NOMO-1 (cell line): ENCODE data around the gene SYK.

Source experiments
- DNase-seq, 2 experiments: peaks; one replicate each; lab custom pipeline; 2025; ENCODE audit not compliant: unreplicated experiment in 2 of 2; lab: John Stamatoyannopoulos, UW

Gene SYK

DNA sequence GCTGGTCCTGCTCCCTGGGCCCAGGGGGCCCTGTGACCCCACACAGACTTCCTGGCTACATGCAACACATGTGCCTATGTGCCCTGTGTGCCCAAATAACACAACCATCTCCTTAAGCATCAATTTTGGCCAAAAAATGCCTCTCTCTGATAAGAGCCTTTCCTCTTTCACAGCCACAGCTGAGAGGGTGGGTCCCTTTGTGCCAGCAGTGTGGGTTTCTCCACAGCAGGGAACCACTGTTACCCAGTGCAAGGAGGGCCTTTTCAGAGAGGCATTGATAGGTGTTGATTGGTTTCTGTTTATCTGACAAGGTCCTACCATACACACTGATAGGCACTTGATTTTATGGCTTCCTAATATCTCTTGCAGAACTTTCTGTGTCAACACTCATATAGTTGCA is 42.7 kb downstream of the SYK start:
- DNase-seq = no peak

DNA sequence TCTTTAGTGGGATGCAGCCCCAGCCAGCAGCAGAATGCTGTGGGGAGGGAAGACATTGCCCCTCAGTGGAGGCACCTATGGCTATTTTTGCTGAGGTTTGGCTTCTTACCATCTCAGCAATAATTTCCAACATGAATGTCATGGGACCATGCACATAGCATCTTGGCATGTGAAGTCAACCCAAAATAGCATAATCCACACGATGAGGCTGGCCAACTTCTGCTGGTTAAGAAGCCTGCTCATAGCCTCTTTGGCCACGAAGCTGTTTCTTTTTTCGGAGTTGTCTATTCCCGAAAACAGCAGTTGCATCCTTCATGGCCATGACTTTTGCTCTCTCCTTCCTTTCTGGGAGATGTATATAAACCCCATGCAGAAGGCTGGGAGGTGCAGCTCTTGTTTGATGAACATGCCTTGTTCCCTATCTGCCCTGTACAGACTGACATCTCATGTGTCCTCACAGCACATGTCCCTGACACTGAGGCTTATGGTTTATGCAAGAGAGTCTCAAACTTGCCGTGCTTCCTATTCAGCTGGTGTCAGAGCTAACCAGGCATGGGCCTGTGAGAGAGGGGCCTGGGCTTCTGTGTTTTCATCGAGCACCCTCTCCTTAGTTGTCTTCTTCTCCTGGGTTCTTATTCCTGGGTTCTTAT is 45.3 kb downstream of the SYK start:
- no peak for DNase-seq

DNA sequence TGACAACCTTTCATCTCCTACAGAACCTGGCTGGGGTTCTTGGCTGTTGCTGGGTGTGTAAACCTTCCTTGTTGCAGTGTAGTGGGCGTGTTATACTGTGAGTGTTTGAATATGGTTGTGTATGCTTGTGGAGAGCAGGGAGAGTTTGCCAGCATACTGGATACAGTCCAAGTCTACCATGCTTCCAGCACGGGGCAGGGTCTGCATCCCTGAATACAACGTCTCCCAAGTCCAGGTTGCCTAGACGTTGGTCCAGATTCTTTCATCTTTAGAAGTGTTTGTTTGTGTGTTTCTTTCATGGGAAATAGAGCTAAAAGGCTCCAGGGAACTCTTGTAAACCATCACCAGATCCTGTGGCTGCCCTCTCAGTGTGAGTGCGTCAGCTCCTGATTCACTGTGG is 46.4 kb downstream of the SYK start:
- DNase-seq = no peak

DNA sequence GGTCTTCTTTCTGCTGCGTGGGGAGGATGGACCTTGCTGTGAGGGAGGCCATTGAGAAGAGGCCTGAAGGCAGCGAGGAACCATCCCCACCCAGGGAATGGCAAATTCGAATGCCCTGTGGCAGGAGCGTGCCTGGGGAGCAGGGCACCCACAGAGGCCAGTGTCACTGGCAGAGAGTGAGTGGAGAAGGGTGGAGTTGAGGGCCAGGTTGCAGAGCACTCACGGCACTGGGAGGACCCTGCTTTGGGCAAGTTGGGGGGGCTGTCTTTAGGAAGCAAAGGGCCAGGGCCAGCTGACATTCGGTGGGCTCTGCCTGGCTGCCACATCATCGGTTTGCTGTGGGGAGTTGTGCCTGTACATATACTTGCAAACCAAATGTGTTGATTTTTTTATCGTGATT is 47.2 kb downstream of the SYK start:
- DNase-seq = no peak

DNA sequence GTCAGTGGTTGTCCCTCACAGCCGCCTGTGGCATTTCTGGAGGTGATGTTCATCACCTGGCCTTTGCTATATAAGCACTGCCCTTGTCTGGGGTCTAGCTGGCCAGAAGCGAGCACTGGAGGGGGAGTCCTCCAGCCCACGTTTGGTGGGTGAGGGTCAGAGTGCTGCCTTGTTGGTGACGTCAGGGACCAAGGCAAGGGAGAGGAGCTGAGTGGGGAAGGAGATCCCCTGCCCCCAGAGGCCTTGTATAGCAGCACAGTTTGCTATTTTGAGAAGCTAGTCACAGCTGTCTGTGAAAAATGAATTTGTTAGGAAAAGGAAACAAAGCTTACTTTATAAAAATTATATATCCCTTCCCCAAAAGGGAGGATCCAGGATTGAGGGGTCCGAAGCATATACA is 49.8 kb downstream of the SYK start:
- no peak for DNase-seq

DNA sequence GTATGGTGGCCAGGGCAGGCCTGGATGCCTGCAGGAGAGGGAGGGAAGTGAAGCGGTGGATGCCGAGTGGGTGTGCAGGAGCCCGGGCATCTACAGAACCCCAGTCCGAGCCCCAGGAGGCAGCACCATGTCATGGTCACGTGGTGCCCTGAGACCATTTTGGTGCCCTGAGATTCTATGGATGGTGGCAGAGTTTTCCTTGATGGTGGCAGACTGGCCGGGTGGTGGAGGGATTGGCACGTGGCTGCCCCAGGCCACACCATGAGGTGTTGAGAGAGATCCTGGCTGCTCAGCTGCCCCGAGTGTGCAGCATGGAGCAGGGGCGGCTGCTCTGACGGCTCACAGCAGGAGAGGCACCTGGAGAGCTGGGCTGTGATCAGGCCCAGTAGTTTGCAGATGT is 52.3 kb downstream of the SYK start:
- DNase-seq = no peak

DNA sequence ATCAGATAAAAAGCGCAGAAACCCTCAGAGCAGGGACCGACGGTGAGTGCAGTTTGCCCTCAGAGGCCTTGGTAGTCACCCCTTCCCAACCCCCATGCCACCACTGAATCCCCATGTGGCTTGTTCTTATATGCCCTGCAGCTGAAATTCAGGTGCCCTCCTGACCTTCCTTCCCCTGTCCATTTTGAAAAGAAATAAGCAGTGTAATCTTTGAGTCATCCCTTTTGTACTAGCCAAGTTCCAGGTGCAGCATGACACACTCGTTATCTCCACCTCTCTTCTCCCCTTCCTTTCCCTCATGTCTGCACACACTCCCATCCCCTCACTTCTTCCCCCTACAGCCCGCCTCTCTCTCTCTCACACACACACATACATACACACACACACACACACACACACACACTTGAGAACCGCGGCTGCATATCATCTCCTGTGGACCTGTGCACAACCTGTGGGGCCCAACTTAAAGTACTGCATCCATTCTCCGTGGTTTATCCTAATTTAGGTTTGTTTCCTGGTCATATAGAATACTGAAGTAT is 53.1 kb downstream of the SYK start:
- no peak for DNase-seq

DNA sequence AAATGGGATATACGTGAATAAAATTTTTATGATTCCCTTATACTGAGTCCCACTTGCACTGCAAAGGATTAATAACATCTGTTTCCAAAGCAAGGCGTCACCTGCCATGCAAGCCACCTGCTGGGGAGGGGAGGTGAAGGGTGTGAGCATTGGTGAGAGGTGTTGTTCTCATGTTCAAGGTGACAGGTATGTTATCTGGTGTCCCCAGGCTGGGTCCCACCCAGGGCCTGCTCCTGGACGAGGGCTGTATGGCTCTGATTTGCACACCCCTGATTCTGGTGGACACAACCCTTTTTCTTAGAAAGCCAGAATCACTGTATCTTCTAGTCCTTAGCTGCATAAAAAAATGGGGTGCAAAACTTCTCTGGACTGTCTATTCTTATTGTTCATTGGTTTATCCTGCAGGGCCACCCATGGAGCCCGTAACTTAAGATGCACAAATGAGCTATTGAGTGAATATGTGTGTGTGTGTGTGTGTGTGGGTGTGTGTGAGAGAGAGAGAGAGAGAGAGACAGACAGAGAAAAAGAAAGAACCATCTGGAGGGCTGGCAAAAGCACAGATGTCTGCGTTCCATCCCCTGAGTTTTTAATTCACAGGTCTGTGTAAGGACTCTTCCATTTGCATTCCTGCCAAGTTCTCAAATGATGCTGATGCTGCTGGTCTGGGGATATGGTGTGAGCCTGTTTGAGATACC is 53.7 kb downstream of the SYK start:
- no peak for DNase-seq

DNA sequence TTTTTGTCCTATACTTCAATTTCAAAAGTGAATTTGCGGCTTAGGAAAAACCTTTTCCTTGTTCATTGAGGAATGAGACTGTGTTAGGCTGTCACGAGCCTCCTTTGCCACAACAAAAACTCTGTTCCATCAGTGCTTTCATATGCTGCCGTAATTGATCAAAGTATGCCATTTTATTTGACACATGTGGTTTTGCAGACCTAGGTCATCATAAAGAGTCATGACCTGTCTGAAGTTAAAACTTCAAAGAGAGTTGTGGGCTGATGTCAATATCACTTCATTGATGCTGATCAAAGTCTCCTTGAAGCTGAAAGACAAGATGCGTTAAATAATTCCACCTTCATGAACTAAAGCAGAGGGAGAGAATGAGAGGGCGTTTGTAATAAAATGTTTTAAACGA is 55.5 kb downstream of the SYK start:
- DNase-seq = no peak

DNA sequence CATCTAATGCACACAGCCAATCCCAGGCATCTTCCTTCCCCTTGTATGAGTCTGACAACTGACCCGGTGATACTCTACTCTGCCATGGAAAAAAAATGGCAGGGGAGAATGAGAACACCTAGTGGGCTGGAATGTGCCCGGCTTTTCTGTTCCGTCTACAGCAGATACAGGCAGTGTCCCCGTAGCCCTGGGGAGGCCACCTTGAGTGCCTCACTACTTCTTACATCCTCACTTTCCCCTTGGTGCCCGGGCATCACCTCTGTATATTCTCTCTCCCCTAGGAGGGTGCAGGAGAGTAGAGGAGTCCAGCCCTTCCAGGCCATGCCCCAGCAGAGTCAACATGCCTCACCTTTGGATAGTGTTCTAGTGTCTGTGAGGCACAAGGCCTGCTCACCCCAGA is 56.2 kb downstream of the SYK start:
- DNase-seq = no peak

DNA sequence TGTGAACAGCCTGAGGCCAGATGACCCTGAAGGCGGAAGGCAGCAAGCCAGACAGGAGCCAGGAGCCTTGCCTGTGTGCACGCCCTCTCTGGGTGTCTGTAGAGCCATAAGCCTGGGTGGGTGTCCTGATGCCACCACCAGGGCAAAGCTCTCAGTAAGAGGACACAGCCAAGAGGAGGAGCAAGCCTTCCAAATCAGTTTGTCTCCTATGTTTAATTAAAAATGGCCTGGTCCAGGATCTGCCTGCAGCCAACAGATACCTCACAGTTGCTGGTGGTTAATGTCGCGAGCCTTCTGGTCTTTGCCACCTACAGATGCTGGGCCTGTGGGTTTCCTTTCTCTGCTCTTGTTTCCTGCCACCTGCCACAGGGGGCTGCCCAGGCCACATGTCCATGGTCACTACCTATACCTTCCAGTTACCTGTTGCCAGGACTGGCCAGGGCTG is 56.9 kb downstream of the SYK start:
- DNase-seq = no peak

DNA sequence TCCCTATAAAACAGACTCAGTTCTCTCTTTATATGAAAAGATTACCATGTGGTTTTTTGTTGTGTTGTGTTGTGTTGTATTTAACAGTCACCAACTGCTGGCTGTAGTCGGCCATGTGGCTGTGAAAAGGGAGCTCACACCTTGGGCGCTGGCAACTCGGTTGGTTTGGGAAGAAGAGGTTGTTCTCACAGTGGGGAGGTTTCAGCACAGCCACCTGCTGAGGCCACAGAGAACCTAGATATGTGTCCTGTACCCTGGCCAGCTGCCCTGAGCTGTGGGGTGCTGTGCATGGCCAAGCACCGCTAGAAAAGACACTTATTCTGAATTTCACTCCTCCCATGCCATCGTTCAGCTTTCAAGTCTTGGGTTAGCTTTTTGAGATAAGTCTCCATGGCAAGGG is 58.8 kb downstream of the SYK start:
- no peak for DNase-seq

DNA sequence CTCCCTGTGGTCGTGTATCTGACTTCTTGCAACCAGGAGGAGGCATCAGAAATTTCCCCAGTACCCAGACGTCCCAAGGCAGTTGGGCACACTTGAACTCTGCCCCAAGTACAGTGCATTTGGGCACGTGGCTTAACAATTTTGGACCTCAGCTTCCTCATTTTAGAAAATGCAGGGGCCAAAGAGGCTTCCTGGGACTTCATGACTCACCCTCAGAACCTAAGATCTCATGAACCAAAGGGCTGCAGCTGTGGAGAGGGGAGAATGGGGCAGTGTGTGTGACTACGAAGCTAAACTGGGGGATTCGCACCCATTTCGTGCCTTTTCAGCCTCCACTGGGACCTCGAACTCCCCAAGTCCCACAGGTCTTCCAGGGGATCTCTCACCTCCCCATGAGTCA is 59.2 kb downstream of the SYK start:
- DNase-seq = peak in 1 of 2 experiments; percentile 17

DNA sequence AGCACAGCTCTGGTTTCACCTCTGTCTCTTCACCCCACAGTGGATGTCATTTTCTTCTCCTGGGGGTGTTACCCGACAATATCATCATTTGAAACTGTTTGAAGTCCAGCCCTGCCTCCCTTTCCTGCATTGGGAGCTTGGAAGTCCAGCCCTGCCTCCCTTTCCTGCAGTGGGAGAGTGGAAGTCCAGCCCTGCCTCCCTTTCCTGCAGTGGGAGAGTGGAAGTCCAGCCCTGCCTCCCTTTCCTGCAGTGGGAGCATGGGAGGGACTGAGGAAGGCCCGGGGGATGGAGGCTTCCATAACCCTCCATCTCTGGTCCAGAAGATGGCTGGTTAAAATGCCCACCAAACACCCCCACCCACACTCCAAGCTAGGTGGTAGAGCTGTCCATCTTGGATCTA is 59.8 kb downstream of the SYK start:
- DNase-seq = no peak

DNA sequence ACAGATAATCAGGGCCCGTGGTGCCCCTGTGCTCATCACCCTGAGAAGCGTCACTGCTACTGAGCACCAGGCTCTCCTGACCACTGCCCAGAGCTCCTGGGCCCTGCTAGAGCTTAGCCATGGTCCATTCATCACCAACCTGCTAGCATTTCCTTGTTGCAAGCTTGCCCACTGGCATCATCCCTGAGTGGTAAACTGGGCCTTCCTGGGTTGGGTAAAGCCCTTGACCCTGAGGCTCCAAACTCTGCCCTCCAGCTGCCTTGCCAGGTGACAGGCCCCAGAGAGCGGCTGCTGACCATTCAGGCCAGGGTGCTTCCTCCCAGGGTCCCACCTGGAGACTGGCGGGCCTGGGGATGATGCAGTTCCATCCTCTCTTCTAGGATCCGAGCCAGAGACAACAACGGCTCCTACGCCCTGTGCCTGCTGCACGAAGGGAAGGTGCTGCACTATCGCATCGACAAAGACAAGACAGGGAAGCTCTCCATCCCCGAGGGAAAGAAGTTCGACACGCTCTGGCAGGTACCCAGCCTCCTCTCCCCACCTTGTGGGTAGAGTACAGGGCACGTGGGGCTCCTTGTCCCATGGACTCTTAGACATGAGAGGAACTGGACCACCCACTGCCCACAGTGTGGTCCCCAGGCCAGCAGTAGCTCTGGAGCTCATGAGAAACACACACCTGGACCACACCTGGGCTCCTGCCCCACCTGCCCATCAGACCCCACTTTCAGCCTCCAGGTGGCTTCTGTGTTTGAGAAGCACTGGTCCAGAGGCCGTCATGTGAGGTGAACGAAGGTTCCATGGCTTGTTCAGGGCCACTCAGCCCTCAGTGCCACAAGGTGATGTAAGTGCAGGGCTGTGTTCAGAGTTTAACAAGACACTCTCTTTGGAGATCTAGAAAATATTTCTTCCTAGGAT is 60.5 kb downstream of the SYK start:
- DNase-seq = no peak

DNA sequence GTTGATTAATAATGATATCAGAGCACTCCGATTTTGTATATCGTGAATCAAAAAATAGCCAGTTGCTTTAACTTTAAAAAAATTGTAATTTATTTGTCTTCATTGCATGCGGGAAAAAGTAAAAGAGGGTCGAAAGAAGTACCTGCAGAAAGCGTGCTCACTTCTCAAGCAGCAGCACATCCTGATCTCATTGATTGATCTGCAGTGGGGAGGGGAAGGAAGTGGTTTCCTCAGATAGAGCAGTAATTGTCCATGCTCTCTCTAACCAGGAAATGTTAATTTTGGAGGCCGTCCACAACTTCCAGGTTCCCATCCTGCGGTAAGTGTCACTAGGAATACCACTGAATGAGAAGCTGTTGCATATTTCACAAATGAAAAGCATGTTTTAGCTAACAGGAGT is 63.2 kb downstream of the SYK start:
- DNase-seq = no peak

DNA sequence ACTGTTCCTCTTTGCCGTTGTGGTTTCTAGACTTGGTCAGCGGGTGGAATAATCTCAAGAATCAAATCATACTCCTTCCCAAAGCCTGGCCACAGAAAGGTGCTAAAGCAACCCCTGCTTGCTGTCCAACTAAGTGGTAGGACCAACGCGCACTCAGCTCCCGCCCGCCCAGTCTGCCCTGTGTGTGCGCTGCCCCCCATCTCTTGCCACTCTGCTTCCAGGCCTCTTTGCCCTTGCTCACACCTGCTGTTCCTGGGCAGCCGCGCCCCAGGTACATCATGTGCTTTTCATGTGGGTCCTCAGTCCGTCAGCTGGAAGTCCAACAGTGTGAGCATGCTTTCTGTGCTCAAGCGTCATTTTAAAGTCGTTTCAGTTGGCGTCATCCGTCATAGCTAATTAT is 65.5 kb downstream of the SYK start:
- DNase-seq = no peak

DNA sequence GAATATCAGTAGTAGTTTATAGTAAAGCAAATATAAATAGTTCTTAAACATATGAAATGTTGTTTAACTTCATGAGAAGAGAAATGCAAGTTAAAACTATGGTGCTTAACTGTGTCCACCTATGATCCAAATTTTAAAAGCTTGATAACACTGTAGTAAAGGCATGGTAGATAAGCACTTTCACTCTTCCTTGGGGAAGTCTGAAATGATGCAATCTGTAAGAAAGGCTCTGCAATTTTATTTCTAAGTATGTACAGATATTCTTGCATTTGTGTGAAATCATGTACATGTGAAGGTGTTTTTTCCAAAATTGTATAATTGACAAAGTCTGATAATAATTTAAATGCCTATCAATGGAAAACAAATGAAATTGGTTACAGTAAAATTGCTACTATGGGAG is 66.9 kb downstream of the SYK start:
- no peak for DNase-seq

DNA sequence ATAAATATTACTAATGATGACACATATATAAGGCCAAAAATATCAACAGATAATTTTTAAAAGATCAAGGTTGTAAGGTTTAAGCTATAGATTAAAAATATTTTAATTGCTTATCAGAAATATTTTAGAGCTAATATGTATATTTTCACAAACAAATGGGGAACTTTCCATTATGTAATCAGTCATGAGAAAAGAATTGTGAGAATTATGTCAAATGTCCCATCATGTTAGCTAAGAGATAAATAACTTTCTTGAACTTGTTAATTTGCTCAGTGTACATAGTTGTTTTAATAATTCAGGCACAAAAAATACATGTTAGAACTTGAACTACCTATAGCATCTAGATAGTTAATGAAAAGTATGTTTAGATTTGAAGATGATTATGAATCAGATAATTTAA is 67.7 kb downstream of the SYK start:
- DNase-seq = no peak

DNA sequence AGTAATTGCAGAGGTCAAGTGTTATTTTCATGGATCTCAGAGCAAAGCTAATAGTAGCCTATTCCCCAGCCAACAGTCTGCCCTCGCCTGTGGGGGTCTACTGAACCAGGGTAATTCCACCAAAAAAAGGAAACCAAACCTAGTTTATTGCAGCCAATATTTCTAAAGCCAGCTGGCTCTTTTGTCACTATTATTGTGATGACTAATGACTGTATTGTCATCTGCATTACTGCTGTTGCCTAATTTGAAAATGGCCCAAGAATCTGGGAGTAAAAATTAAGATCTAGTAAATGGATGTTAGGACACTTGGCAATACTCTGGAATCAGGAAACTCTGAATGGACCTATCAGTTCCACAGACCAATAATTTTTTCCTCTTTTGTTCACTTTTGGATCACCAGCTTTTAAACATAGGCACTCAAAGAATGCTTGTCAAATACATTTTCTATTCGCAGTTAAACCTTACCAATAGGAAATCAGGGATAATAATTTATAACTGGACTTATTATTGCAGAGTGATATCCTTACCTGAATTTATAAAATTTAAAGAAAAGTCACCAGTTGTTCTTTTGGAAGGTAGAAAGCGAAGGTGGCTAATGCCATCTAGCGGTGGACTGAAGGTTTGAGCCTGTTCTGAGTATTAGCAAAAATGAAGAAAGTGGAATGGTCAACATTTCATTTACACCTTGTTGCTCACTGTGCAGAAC is 69.2 kb downstream of the SYK start:
- DNase-seq = peak; percentile 9 to 25
